H1 (cell line): ENCODE data around the gene MAGEA9B. TPM values are rescaled to one million over a fixed set of nuclear protein-coding genes. Genes with fewer than 3 reads are reported as not detected.

Source experiments
- CTCF ChIA-PET: fragments of 300-600 bp; sonication (Branson Sonifier 250); formaldehyde crosslinking; loops from one replicate; lab custom pipeline; 2021; ENCODE audit not compliant: partially characterized antibody; lab: Charles Lee
- POLR2A ChIA-PET: fragments of 300-600 bp; sonication (Branson Sonifier 250); formaldehyde crosslinking; loops from one replicate; lab custom pipeline; 2021; ENCODE audit warnings: inconsistent platforms; ENCODE audit not compliant: partially characterized antibody; lab: Charles Lee
- DNase-seq, 2 experiments: peaks; one replicate each; pipeline versions ENCODE4 v3.0.0 to v3.0.0-alpha.2; 2010 to 2022; ENCODE audit warnings: low spot score in 2 of 2, low read depth in 1 of 2, mixed read lengths in 1 of 2
- FAIRE-seq: peaks from 2 replicates; lab custom pipeline; 2011; peaks lifted over from hg19 to GRCh38; lab: Jason Lieb, UNC
- H2AFZ ChIP-seq: 2 replicates; pipeline ENCODE4 v1.8.1; 2012; ENCODE audit warnings: low read length, inconsistent platforms
- H2AK5ac ChIP-seq: 2 replicates; pipeline ENCODE4 v1.6.1; 2013; ENCODE audit warnings: low read depth, low read length
- H2BK120ac ChIP-seq: replicated peaks from 2 replicates; pipeline ENCODE3; 2013; ENCODE audit warnings: low read depth, low read length, inconsistent platforms
- H2BK12ac ChIP-seq: 2 replicates; pipeline ENCODE4 v1.6.1; 2013; ENCODE audit warnings: low read depth, low read length
- H2BK15ac ChIP-seq: 2 replicates; pipeline ENCODE4 v1.6.1; 2013; ENCODE audit warnings: low read length
- H2BK20ac ChIP-seq: 2 replicates; pipeline ENCODE4 v1.6.1; 2013; ENCODE audit warnings: low read length
- H2BK5ac ChIP-seq: 2 replicates; pipeline ENCODE4 v1.6.1; 2013; ENCODE audit warnings: low read depth, low read length
- H3K14ac ChIP-seq: 2 replicates; pipeline ENCODE4 v1.6.1; 2013; ENCODE audit warnings: inconsistent platforms; ENCODE audit not compliant: insufficient read length
- H3K18ac ChIP-seq: 2 replicates; pipeline ENCODE4 v1.6.1; 2013; ENCODE audit warnings: low read length; ENCODE audit errors: extremely low read depth
- H3K23ac ChIP-seq: 2 replicates; pipeline ENCODE4 v1.6.1; 2013; ENCODE audit warnings: inconsistent platforms; ENCODE audit not compliant: insufficient read length
- H3K23me2 ChIP-seq: 2 replicates; pipeline ENCODE4 v1.6.1; 2013; ENCODE audit warnings: low read depth, low read length
- H3K27ac ChIP-seq: 2 replicates; pipeline ENCODE4 v1.6.1; 2011; ENCODE audit warnings: low read depth, low read length, inconsistent platforms
- H3K27me3 ChIP-seq, 4 experiments: replicated peaks in 1 of 4; 1 replicate in 1 of 4; 2 replicates in 3 of 4; pipeline versions ENCODE4 v1.6.1 to v1.8.1; 2011 to 2013; ENCODE audit warnings: low read length in 3 of 4, mild to moderate bottlenecking in 3 of 4, inconsistent platforms in 2 of 4, mixed read lengths in 2 of 4, moderate library complexity in 1 of 4; ENCODE audit not compliant: control insufficient read depth in 3 of 4, insufficient read depth in 3 of 4; ENCODE audit errors: extremely low read depth in 1 of 4
- H3K36me3 ChIP-seq, 4 experiments: 2 replicates each; pipeline versions ENCODE4 v1.6.1 to v1.8.1; 2011 to 2013; ENCODE audit warnings: mild to moderate bottlenecking in 4 of 4, low read length in 3 of 4, moderate library complexity in 2 of 4, control low read depth in 1 of 4, inconsistent platforms in 1 of 4; ENCODE audit not compliant: insufficient read depth in 4 of 4, control insufficient read depth in 2 of 4
- H3K4ac ChIP-seq: replicated peaks from 2 replicates; pipeline ENCODE3; 2013; ENCODE audit warnings: low read length, low read depth, mixed read lengths, inconsistent platforms; ENCODE audit not compliant: insufficient read length
- H3K4me1 ChIP-seq, 4 experiments: replicated peaks in 1 of 4; 1 replicate in 1 of 4; 2 replicates in 3 of 4; pipeline versions ENCODE4 v1.6.1 to v1.8.1; 2011 to 2013; ENCODE audit warnings: low read length in 3 of 4, inconsistent platforms in 2 of 4, mixed read lengths in 1 of 4; ENCODE audit not compliant: insufficient read depth in 4 of 4, control insufficient read depth in 3 of 4
- H3K4me2 ChIP-seq, 2 experiments: 2 replicates each; pipeline versions ENCODE4 v1.6.1 to v1.8.1; 2011 to 2013; ENCODE audit warnings: low read depth in 2 of 2, low read length in 2 of 2, control low read depth in 1 of 2, inconsistent platforms in 1 of 2, mild to moderate bottlenecking in 1 of 2; ENCODE audit not compliant: insufficient read depth in 1 of 2
- H3K4me3 ChIP-seq, 4 experiments: fragments of 200-600, 300-600 bp in 1 of 4; sonication (generic), shearing (Covaris generic), sonication (Bioruptor Twin) in 1 of 4; 2 replicates each; pipeline versions ENCODE4 v1.5.1 to v1.8.1; 2011 to 2016; ENCODE audit warnings: low read length in 4 of 4, low read depth in 3 of 4, control low read depth in 2 of 4, inconsistent platforms in 2 of 4, mild to moderate bottlenecking in 2 of 4, mixed read lengths in 1 of 4, moderate library complexity in 1 of 4; ENCODE audit not compliant: insufficient read depth in 2 of 4; ENCODE audit errors: extremely low read depth in 1 of 4
- H3K56ac ChIP-seq: replicated peaks from 2 replicates; pipeline ENCODE3; 2013; ENCODE audit warnings: low read depth, mild to moderate bottlenecking, mixed read lengths, low read length, inconsistent platforms; ENCODE audit not compliant: insufficient read length
- H3K79me1 ChIP-seq: 2 replicates; pipeline ENCODE4 v1.6.1; 2013; ENCODE audit warnings: low read depth, low read length, control low read depth
- H3K79me2 ChIP-seq, 2 experiments: 2 replicates each; pipeline versions ENCODE4 v1.6.1 to v1.8.1; 2012 to 2013; ENCODE audit warnings: low read length in 2 of 2, mild to moderate bottlenecking in 2 of 2, inconsistent platforms in 1 of 2; ENCODE audit not compliant: insufficient read depth in 2 of 2, control insufficient read depth in 1 of 2
- H3K9ac ChIP-seq, 4 experiments: replicated peaks in 1 of 4; 1 replicate in 1 of 4; 2 replicates in 3 of 4; pipeline versions ENCODE4 v1.6.1 to v1.8.1; 2011 to 2013; ENCODE audit warnings: low read depth in 3 of 4, low read length in 3 of 4, control low read depth in 2 of 4, mild to moderate bottlenecking in 2 of 4, moderate library complexity in 2 of 4, inconsistent platforms in 1 of 4; ENCODE audit errors: extremely low read depth in 1 of 4
- H3K9me3 ChIP-seq, 2 experiments: 2 replicates each; pipeline versions ENCODE4 v1.6.1 to v1.8.1; 2012 to 2013; ENCODE audit warnings: mild to moderate bottlenecking in 2 of 2, moderate library complexity in 2 of 2, control low read depth in 1 of 2, inconsistent platforms in 1 of 2, low read depth in 1 of 2, low read length in 1 of 2, mixed read lengths in 1 of 2; ENCODE audit not compliant: insufficient read depth in 2 of 2
- H4K20me1 ChIP-seq, 2 experiments: replicated peaks in 1 of 2; 2 replicates each; pipeline versions ENCODE3 to v1.8.1; 2011 to 2013; ENCODE audit warnings: inconsistent platforms in 2 of 2, low read length in 2 of 2, mild to moderate bottlenecking in 1 of 2; ENCODE audit not compliant: insufficient read depth in 2 of 2, control insufficient read depth in 1 of 2
- H4K5ac ChIP-seq: 2 replicates; pipeline ENCODE4 v1.6.1; 2013; ENCODE audit warnings: low read length, low read depth, mixed read lengths, inconsistent platforms; ENCODE audit not compliant: insufficient read length
- H4K8ac ChIP-seq: 2 replicates; pipeline ENCODE4 v1.8.0; 2013; ENCODE audit warnings: mild to moderate bottlenecking, moderate library complexity, low read length, inconsistent platforms; ENCODE audit not compliant: insufficient read depth; ENCODE audit errors: extremely low read depth
- H4K91ac ChIP-seq: replicated peaks from 2 replicates; pipeline ENCODE3; 2013; ENCODE audit warnings: low read length, mixed read lengths, inconsistent platforms; ENCODE audit not compliant: insufficient read length
- ASH2L ChIP-seq: fragments of 200-600, 300-600 bp; sonication (generic); IDR thresholded peaks from one replicate; pipeline ENCODE4 v1.7.1; 2017; ENCODE audit warnings: low read length
- BACH1 ChIP-seq: IDR thresholded peaks from 2 replicates; pipeline ENCODE4 v1.6.1; 2012; ENCODE audit warnings: low read length, improper control_type of control experiment
- CHD1 ChIP-seq: IDR thresholded peaks from 2 replicates; pipeline ENCODE4 v1.6.1; 2012; ENCODE audit warnings: low read depth, low read length, improper control_type of control experiment
- FOSL1 ChIP-seq: IDR thresholded peaks from 2 replicates; pipeline ENCODE4 v1.6.1; 2011; ENCODE audit warnings: mild to moderate bottlenecking, low read depth, low read length, moderate library complexity; ENCODE audit not compliant: insufficient read depth
- GABPA ChIP-seq: IDR thresholded peaks from 2 replicates; pipeline ENCODE4 v1.6.1; 2011; ENCODE audit warnings: mild to moderate bottlenecking, low read length, moderate library complexity, borderline replicate concordance; ENCODE audit not compliant: insufficient read depth
- JUN ChIP-seq: IDR thresholded peaks from 2 replicates; pipeline ENCODE4 v1.6.1; 2011; ENCODE audit warnings: low read depth, mild to moderate bottlenecking, improper control_type of control experiment, low read length
- POLR2A ChIP-seq, 2 experiments: IDR thresholded peaks; 1 replicate in 1 of 2; 2 replicates in 1 of 2; pipeline ENCODE4 v1.6.1; 2011; ENCODE audit warnings: low read depth in 2 of 2, low read length in 2 of 2, mild to moderate bottlenecking in 2 of 2; ENCODE audit errors: control extremely low read depth in 1 of 2
- RNF2 ChIP-seq: fragments of 200-900, 300-1000 bp; sonication (generic); IDR thresholded peaks from 2 replicates; pipeline ENCODE4 v1.7.1; 2016; ENCODE audit warnings: borderline replicate concordance, low read depth, mild to moderate bottlenecking, antibody characterized with exemption, low read length; ENCODE audit not compliant: poor library complexity, severe bottlenecking; ENCODE audit errors: missing control alignments
- SIX5 ChIP-seq: IDR thresholded peaks from 2 replicates; pipeline ENCODE4 v1.6.1; 2011; ENCODE audit warnings: mild to moderate bottlenecking, low read depth, low read length
- ZNF274 ChIP-seq: IDR thresholded peaks from 2 replicates; pipeline ENCODE4 v1.7.0; 2012; ENCODE audit warnings: low read length, borderline replicate concordance; ENCODE audit errors: extremely low read depth
- WGBS, 2 experiments: shearing (Covaris generic) in 1 of 2; methylation state at CpG; one replicate each; pipeline versions ENCODE4 v1.1.6 to v1.1.7; 2013 to 2015; ENCODE audit warnings: low lambda C conversion rate in 2 of 2, mixed read lengths in 2 of 2, inconsistent platforms in 1 of 2, low coverage in 1 of 2, missing lambda C conversion rate in 1 of 2; ENCODE audit not compliant: insufficient replicate concordance in 2 of 2, insufficient coverage in 1 of 2, insufficient read length in 1 of 2; ENCODE audit errors: extremely low coverage in 1 of 2, missing lambda C conversion rate in 1 of 2; 5-methylcytosine and 5-hydroxymethylcytosine counted together
- polyA plus RNA-seq, 7 experiments: library from polyadenylated mRNA; depleted of rRNA in 3 of 7; stranded (reverse) in 5 of 7; unstranded in 2 of 7; fragments of >200 nt in 5 of 7; fragments of 200-250 nt in 2 of 7; gene quantifications; 1 replicate in 5 of 7; 2 replicates in 1 of 7; 4 replicates in 1 of 7; pipeline versions ENCODE4 v1.2.1 to v1.2.3, GENCODE V29; 2011 to 2013; ENCODE audit warnings: missing spikeins in 2 of 7, mixed read lengths in 2 of 7
- total RNA-seq: library from RNA; stranded (reverse); fragmentation: NEBNext Ultra II Directional; extraction: Animal tissue kit (Norgen Biotek cat#: 25700); gene quantifications from 2 replicates; pipeline ENCODE4 v1.2.1, GENCODE V29; 2021

The MAGEA9B gene
- total and polyA plus RNA-seq, 2 of the 8 experiments (the other 6 are each of a cell fraction or from before 2014, with no cell fraction given) = 0.06 TPM; not detected in 1

GRCh38 chrX:149611623-149612175, 24.4 kb upstream of the MAGEA9B start:
- TF ChIP-seq ZNF274 = no peak
- no peak for TF ChIP-seq JUN
- TF ChIP-seq BACH1 = no peak
- TF ChIP-seq POLR2A (IDR thresholded peaks at IDR 0.05; ENCODE audit: control extremely low read depth in 1 of 2, low read depth in 2 of 2, low read length in 2 of 2) = no peak
- no peak for TF ChIP-seq ASH2L
- no peak for TF ChIP-seq FOSL1
- no peak for TF ChIP-seq GABPA
- TF ChIP-seq SIX5 = no peak
- no peak for TF ChIP-seq RNF2
- TF ChIP-seq CHD1 = no peak
- no peak overlapping the region for H2BK15ac ChIP-seq
- H2BK5ac ChIP-seq = no peak overlapping the region
- CTCF ChIA-PET = no interaction called here
- H3K14ac ChIP-seq = no peak overlapping the region
- H3K4me2 ChIP-seq = no peak overlapping the region
- no peaks in the 10 kb centered on the region for H3K27me3 ChIP-seq
- H4K91ac ChIP-seq = no peak overlapping the region
- POLR2A ChIA-PET = no interaction called here
- no peak overlapping the region for H3K4me3 ChIP-seq
- H3K23ac ChIP-seq = no peak overlapping the region
- H4K20me1 ChIP-seq = no peaks in the 10 kb centered on the region
- no peak overlapping the region for H4K5ac ChIP-seq
- no peak overlapping the region for H2BK20ac ChIP-seq
- H2AK5ac ChIP-seq = no peak overlapping the region
- no peak overlapping the region for H2BK12ac ChIP-seq
- DNase-seq (no peak), FAIRE-seq (no peak)
- no peaks in the 10 kb centered on the region for H3K4me1 ChIP-seq
- H3K36me3 ChIP-seq = peaks cover 0 to 3% (median 0%) of the 10 kb centered on the region in 4 experiments; a peak in 2 of 8 replicates
- no peak overlapping the region for H3K27ac ChIP-seq
- no peak overlapping the region for H3K4ac ChIP-seq
- 93% methylated on average over 1 of the region's 1 CpG; no CpG with 5 or more reads in 1 of the 2 experiments for WGBS, 2 experiments
- no peak overlapping the region for H2BK120ac ChIP-seq
- H3K79me1 ChIP-seq = no peaks in the 10 kb centered on the region
- no peak overlapping the region for H4K8ac ChIP-seq
- H3K18ac ChIP-seq = no peak overlapping the region
- no peak overlapping the region for H2AFZ ChIP-seq
- no peaks in the 10 kb centered on the region for H3K9me3 ChIP-seq
- peaks cover 0 to 10% of the 10 kb centered on the region in 2 experiments; a peak in 2 of 4 replicates for H3K79me2 ChIP-seq
- no peaks in the 10 kb centered on the region for H3K23me2 ChIP-seq
- no peak overlapping the region for H3K9ac ChIP-seq
- no peak overlapping the region for H3K56ac ChIP-seq
